ENCODE measurements around the gene HUWE1. TPM values are rescaled to one million over a fixed set of nuclear protein-coding genes. Genes with fewer than 3 reads are reported as not detected.

The HUWE1 gene
- polyA plus RNA-seq, 1 experiment: 57.5 TPM

- CTCF ChIA-PET: no interaction called here
- no peak overlapping the region for H3K4me3 ChIP-seq (ENCODE audit: low read depth, low read length)
- DNase-seq (ENCODE audit: low read depth): no peak
- H3K36me3 ChIP-seq (ENCODE audit: control insufficient read depth, insufficient read depth, low read length): peaks cover 6% of the 10 kb centered on the region
- no peaks in the 10 kb centered on the region for H3K27me3 ChIP-seq (ENCODE audit: control insufficient read depth, insufficient read depth, low read length)
- POLR2A ChIA-PET: no interaction called here
- TF ChIP-seq, protein P1, sequence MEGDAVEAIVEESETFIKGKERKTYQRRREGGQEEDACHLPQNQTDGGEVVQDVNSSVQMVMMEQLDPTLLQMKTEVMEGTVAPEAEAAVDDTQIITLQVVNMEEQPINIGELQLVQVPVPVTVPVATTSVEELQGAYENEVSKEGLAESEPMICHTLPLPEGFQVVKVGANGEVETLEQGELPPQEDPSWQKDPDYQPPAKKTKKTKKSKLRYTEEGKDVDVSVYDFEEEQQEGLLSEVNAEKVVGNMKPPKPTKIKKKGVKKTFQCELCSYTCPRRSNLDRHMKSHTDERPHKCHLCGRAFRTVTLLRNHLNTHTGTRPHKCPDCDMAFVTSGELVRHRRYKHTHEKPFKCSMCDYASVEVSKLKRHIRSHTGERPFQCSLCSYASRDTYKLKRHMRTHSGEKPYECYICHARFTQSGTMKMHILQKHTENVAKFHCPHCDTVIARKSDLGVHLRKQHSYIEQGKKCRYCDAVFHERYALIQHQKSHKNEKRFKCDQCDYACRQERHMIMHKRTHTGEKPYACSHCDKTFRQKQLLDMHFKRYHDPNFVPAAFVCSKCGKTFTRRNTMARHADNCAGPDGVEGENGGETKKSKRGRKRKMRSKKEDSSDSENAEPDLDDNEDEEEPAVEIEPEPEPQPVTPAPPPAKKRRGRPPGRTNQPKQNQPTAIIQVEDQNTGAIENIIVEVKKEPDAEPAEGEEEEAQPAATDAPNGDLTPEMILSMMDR (IDR thresholded peaks at IDR 0.05; ENCODE audit: insufficient read depth, low read depth, low read length): no peak
Measured at GRCh38 chrX:53622431-53622830, 64.1 kb downstream of the HUWE1 start.

GRCh38 chrX:53621418-53621986 lies 65.0 kb downstream of the HUWE1 start:
- POLR2A ChIA-PET: no interaction called here
- peaks cover 6% of the 10 kb centered on the region for H3K36me3 ChIP-seq (ENCODE audit: control insufficient read depth, insufficient read depth, low read length)
- no peaks in the 10 kb centered on the region for H3K27me3 ChIP-seq (ENCODE audit: control insufficient read depth, insufficient read depth, low read length)
- TF ChIP-seq, protein P1 (IDR thresholded peaks at IDR 0.05; ENCODE audit: insufficient read depth, low read depth, low read length): no peak
- no peak overlapping the region for H3K4me3 ChIP-seq (ENCODE audit: low read depth, low read length)
- no peak for DNase-seq (ENCODE audit: low read depth)
- CTCF ChIA-PET: no interaction called here

DNA sequence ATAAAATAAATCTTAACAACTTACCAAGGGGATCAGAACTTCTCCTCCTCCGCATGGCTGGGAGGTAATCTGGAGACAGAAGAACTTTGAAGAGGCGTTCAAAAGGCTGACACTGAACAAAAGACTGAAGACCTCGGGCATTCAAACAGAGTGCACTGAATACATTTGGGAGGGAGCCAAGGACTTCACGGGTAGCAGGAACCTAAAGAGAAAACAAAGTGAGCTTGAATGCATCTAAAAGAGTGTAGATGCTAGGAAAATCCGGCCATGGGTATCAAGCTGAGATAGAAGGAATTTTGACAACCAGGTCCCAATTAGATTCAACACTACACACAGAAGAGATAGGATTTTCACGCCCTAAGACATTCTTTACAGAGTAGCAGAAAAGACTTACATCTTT lies 69.6 kb downstream of the HUWE1 start:
- peaks cover 9% of the 10 kb centered on the region for H3K36me3 ChIP-seq (ENCODE audit: control insufficient read depth, insufficient read depth, low read length)
- no peaks in the 10 kb centered on the region for H3K27me3 ChIP-seq (ENCODE audit: control insufficient read depth, insufficient read depth, low read length)
- TF ChIP-seq, protein P1 (IDR thresholded peaks at IDR 0.05; ENCODE audit: insufficient read depth, low read depth, low read length): no peak
- no peak overlapping the region for H3K4me3 ChIP-seq (ENCODE audit: low read depth, low read length)
- ChIA-PET POLR2A (no interaction called here), CTCF (no interaction called here)
- no peak for DNase-seq (ENCODE audit: low read depth)

DNA sequence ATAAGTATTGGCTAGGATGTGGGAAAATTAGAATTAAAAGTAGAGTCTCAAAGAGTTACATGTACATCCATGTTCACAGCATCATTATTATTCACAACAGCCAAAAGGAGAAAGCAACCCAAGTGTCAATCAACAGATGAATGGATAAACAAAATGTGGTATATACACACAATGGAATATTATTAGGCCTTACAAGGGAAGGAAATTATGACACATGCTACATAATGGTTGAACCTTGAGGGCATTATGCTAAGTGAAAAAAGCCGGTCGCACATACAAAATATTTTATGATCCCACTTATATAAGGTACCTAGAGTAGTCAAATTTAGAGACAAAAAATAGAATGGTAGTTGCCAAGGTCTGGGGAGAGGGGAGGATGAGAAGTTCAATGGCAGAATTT lies 80.1 kb downstream of the HUWE1 start:
- POLR2A ChIA-PET: no interaction called here
- CTCF ChIA-PET: no interaction called here

DNA sequence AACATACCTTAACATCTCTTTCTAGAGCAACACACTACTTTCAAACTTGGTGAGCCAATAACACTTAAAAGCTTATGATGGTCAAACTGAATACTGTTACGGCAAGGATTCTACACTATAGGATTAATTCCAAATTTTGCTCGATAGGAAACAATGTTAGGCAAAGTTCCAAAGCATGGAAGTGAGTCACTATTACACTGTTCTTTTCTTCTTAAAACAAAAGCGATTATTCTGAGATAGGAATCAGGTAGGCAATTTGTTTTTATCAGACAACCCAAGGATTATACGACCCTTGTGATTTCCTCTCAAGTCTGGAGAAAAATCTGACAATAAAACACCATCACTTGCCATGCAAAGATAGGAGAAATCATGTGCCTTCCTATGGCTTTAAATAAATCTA lies 81.5 kb downstream of the HUWE1 start:
- Histone ChIP-seq H3K27me3 (ENCODE audit: control insufficient read depth, insufficient read depth, low read length) (no peaks in the 10 kb centered on the region), H3K4me3 (ENCODE audit: low read depth, low read length) (no peak overlapping the region), H3K36me3 (ENCODE audit: control insufficient read depth, insufficient read depth, low read length) (peaks cover 5% of the 10 kb centered on the region)
- DNase-seq (ENCODE audit: low read depth): no peak
- CTCF ChIA-PET: no interaction called here
- POLR2A ChIA-PET: no interaction called here
- TF ChIP-seq, protein P1 (IDR thresholded peaks at IDR 0.05; ENCODE audit: insufficient read depth, low read depth, low read length): no peak

More for the DNA sequence above, 80.1 kb downstream of the HUWE1 start:
- H3K36me3 ChIP-seq (ENCODE audit: control insufficient read depth, insufficient read depth, low read length): peaks cover 6% of the 10 kb centered on the region
- no peak for DNase-seq (ENCODE audit: low read depth)
- TF ChIP-seq, protein P1 (IDR thresholded peaks at IDR 0.05; ENCODE audit: insufficient read depth, low read depth, low read length): no peak
- no peak overlapping the region for H3K4me3 ChIP-seq (ENCODE audit: low read depth, low read length)
- H3K27me3 ChIP-seq (ENCODE audit: control insufficient read depth, insufficient read depth, low read length): no peaks in the 10 kb centered on the region

Data from BJ (cell line).